Calu3 (cell line): ENCODE data around the gene OR12D1. TPM values are rescaled to one million over a fixed set of nuclear protein-coding genes. Genes with fewer than 3 reads are reported as not detected.
"Not testable (repeated sequence)": the region's sequence is repeated elsewhere in the genome, so short reads cannot be mapped to it uniquely, and the experiment has no call there.

Experiments
- BruUV-seq: library from RNA; stranded (reverse); fragments of 400-500 nt; replicated peaks from 2 replicates; lab custom pipeline; 2021; lab: Mats Ljungman, UMichigan
- CTCF ChIA-PET: fragments of 300-600 bp; sonication (Branson Sonifier 250); formaldehyde crosslinking; loops from one replicate; lab custom pipeline; 2022; ENCODE audit warnings: antibody characterized with exemption; lab: Charles Lee
- DNase-seq: peaks from one replicate; pipeline ENCODE4 v3.0.0; 2022
- H3K27ac Mint-ChIP-seq: one replicate; pipeline ENCODE4 v1.8.0; 2022; ENCODE audit warnings: mixed read lengths; ENCODE audit not compliant: unreplicated experiment
- H3K27me3 Mint-ChIP-seq: one replicate; pipeline ENCODE4 v1.8.0; 2022; ENCODE audit warnings: mixed read lengths; ENCODE audit not compliant: unreplicated experiment
- H3K36me3 Mint-ChIP-seq: one replicate; pipeline ENCODE4 v1.8.0; 2022; ENCODE audit warnings: mild to moderate bottlenecking, moderate library complexity, mixed read lengths; ENCODE audit not compliant: insufficient read depth, unreplicated experiment
- H3K4me1 Mint-ChIP-seq: one replicate; pipeline ENCODE4 v1.8.0; 2022; ENCODE audit warnings: mild to moderate bottlenecking, low read depth, mixed read lengths; ENCODE audit not compliant: unreplicated experiment
- H3K4me3 Mint-ChIP-seq: one replicate; pipeline ENCODE4 v1.8.0; 2022; ENCODE audit warnings: mild to moderate bottlenecking, low read depth, moderate library complexity, mixed read lengths; ENCODE audit not compliant: unreplicated experiment
- H3K9me3 Mint-ChIP-seq: one replicate; pipeline ENCODE4 v1.8.0; 2022; ENCODE audit warnings: low read depth, mixed read lengths; ENCODE audit not compliant: unreplicated experiment
- CTCF ChIP-seq: fragments of 200-600 bp; IDR thresholded peaks from one replicate; pipeline ENCODE4 v1.8.0; 2022; ENCODE audit warnings: antibody characterized with exemption; ENCODE audit not compliant: unreplicated experiment
- intact Hi-C: fragments of 100-400 bp; cut with micrococcal nuclease; formaldehyde crosslinking; loops from one replicate; pipeline ENCODE4 v1.10.0; 2022; ENCODE audit not compliant: unreplicated experiment
- total RNA-seq: library from RNA; stranded (reverse); gene quantifications from 2 replicates; pipeline ENCODE4 v1.2.3, GENCODE V29; 2022

Gene OR12D1
- total RNA-seq, 1 experiment from 2014 or later = not detected

- no peak for DNase-seq
- H3K36me3 Mint-ChIP-seq = no peaks in the 10 kb centered on the region
- TF ChIP-seq CTCF = no peak
- H3K27me3 Mint-ChIP-seq = no peaks in the 10 kb centered on the region
- H3K4me1 Mint-ChIP-seq = no peaks in the 10 kb centered on the region
- H3K9me3 Mint-ChIP-seq = no peaks in the 10 kb centered on the region
- intact Hi-C loops = no loop called here
- no peak overlapping the region for H3K27ac Mint-ChIP-seq
- CTCF ChIA-PET = no interaction called here
- no peak overlapping the region for H3K4me3 Mint-ChIP-seq
- no TSS peak for BruUV-seq
Measured at GRCh38 chr6:29426654-29427053, 11.9 kb downstream of the OR12D1 start.

GRCh38 chr6:29436730-29437129 is 22.0 kb downstream of the OR12D1 start:
- BruUV-seq, CTCF ChIA-PET, H3K4me1 Mint-ChIP-seq, H3K27ac Mint-ChIP-seq, H3K36me3 Mint-ChIP-seq, DNase-seq, intact Hi-C loops, H3K4me3 Mint-ChIP-seq: not testable (repeated sequence)
- Mint-ChIP-seq H3K9me3 (peaks cover 15% of the 10 kb centered on the region), H3K27me3 (peaks cover 12% of the 10 kb centered on the region)

- no TSS peak for BruUV-seq
- CTCF ChIA-PET = interaction anchor here (0.6 kb wide), 1 partner anchor 200 kb away, joined by 6 read pairs; no protein-coding TSS in a partner anchor
- H3K9me3 Mint-ChIP-seq = peaks cover 8% of the 10 kb centered on the region
Measured at GRCh38 chr6:29439006-29439405, 24.3 kb downstream of the OR12D1 start, which contains the start of gene OR10C1. Gene OR10C1, plus strand, starts transcription at chr6:29439306. Its CDS starts 710 bp downstream, at chr6:29440016.

GRCh38 chr6:29442719-29443118 is 28.0 kb downstream of the OR12D1 start:
- Mint-ChIP-seq H3K4me3 (no peak overlapping the region), H3K27me3 (peaks cover 12% of the 10 kb centered on the region), H3K4me1 (no peaks in the 10 kb centered on the region), H3K27ac (no peak overlapping the region), H3K9me3 (peaks cover 4% of the 10 kb centered on the region), H3K36me3 (no peaks in the 10 kb centered on the region)
- no TSS peak for BruUV-seq
- CTCF ChIA-PET = no interaction called here
- no peak for DNase-seq
- no peak for TF ChIP-seq CTCF
- intact Hi-C loops = no loop called here

More at GRCh38 chr6:29439006-29439405, 24.3 kb downstream of the OR12D1 start, which contains the start of gene OR10C1:
- DNase-seq = no peak
- no peaks in the 10 kb centered on the region for H3K36me3 Mint-ChIP-seq
- intact Hi-C loops = no loop called here
- no peaks in the 10 kb centered on the region for H3K4me1 Mint-ChIP-seq
- H3K27ac Mint-ChIP-seq = no peak within 1 kb of the TSS
- no peak within 1 kb of the TSS for H3K4me3 Mint-ChIP-seq
- TF ChIP-seq CTCF = no peak
- H3K27me3 Mint-ChIP-seq = peaks cover 12% of the 10 kb centered on the region

- H3K4me1 Mint-ChIP-seq, H3K27ac Mint-ChIP-seq, H3K9me3 Mint-ChIP-seq, H3K4me3 Mint-ChIP-seq, H3K36me3 Mint-ChIP-seq, BruUV-seq, intact Hi-C loops, DNase-seq: not testable (repeated sequence)
- CTCF ChIA-PET = interaction anchor here (0.6 kb wide), 1 partner anchor 151 kb away, joined by 3 read pairs; no protein-coding TSS in a partner anchor
- H3K27me3 Mint-ChIP-seq = peaks cover 12% of the 10 kb centered on the region
Measured at GRCh38 chr6:29444031-29444430, 29.3 kb downstream of the OR12D1 start.
